Progenitor cell of endocrine pancreas (in vitro differentiated cells): ENCODE data around the gene CYTH1. TPM values are rescaled to one million over a fixed set of nuclear protein-coding genes. Genes with fewer than 3 reads are reported as not detected.

Source experiments
- DNase-seq: peaks from one replicate; pipeline ENCODE4 v3.0.0; 2021; ENCODE audit warnings: low spot score; ENCODE audit not compliant: unreplicated experiment
- H3K27ac Mint-ChIP-seq: 2 replicates; pipeline ENCODE4 v1.8.0; 2021; ENCODE audit warnings: mild to moderate bottlenecking, moderate library complexity, mixed read lengths
- H3K27me3 Mint-ChIP-seq: 2 replicates; pipeline ENCODE4 v1.8.0; 2021; ENCODE audit warnings: mixed read lengths
- H3K36me3 Mint-ChIP-seq: 2 replicates; pipeline ENCODE4 v1.8.0; 2022; ENCODE audit warnings: mixed read lengths; ENCODE audit not compliant: insufficient read depth
- H3K4me1 Mint-ChIP-seq: 2 replicates; pipeline ENCODE4 v1.8.0; 2021; ENCODE audit warnings: low read depth, mixed read lengths
- H3K4me3 Mint-ChIP-seq: 2 replicates; pipeline ENCODE4 v1.8.0; 2021; ENCODE audit warnings: low read depth, mild to moderate bottlenecking, moderate library complexity, mixed read lengths
- H3K9me3 Mint-ChIP-seq: 2 replicates; pipeline ENCODE4 v1.8.0; 2021; ENCODE audit warnings: low read depth, mixed read lengths
- CTCF ChIP-seq: fragments of 200-600 bp; sonication (generic); IDR thresholded peaks from one replicate; pipeline ENCODE4 v1.5.0; 2021; ENCODE audit warnings: antibody characterized with exemption, mild to moderate bottlenecking; ENCODE audit not compliant: unreplicated experiment
- total RNA-seq: library from RNA; stranded (reverse); gene quantifications from 2 replicates; pipeline ENCODE4 v1.2.1, GENCODE V29; 2021

CYTH1 gene
- total RNA-seq, 1 donor from 2014 or later: 33.3 TPM

GRCh38 chr17:78787444-78787843, 5.4 kb upstream of the CYTH1 start:
- Mint-ChIP-seq H3K27ac (peak overlapping the region; percentile 25), H3K4me3 (no peak overlapping the region), H3K9me3 (no peaks in the 10 kb centered on the region), H3K27me3 (no peaks in the 10 kb centered on the region), H3K4me1 (peaks cover 18% of the 10 kb centered on the region), H3K36me3 (peaks cover 5% of the 10 kb centered on the region)
- no peak for TF ChIP-seq CTCF
- DNase-seq: no peak

- H3K9me3 Mint-ChIP-seq: no peaks in the 10 kb centered on the region
- H3K27me3 Mint-ChIP-seq: no peaks in the 10 kb centered on the region
- DNase-seq: no peak
- no peak overlapping the region for H3K27ac Mint-ChIP-seq
- H3K4me1 Mint-ChIP-seq: peaks cover 20% of the 10 kb centered on the region
- peaks cover 2% of the 10 kb centered on the region for H3K36me3 Mint-ChIP-seq
- TF ChIP-seq CTCF: no peak
- no peak overlapping the region for H3K4me3 Mint-ChIP-seq
These were observed 3.6 kb upstream of the CYTH1 start for GRCh38 chr17:78785663-78786057.

GRCh38 chr17:78785011-78785662, 3.1 kb upstream of the CYTH1 start:
- Mint-ChIP-seq H3K27ac (no peak overlapping the region), H3K36me3 (peaks cover 2% of the 10 kb centered on the region), H3K27me3 (no peaks in the 10 kb centered on the region), H3K4me1 (peaks cover 23% of the 10 kb centered on the region), H3K4me3 (no peak overlapping the region), H3K9me3 (no peaks in the 10 kb centered on the region)
- no peak for TF ChIP-seq CTCF
- no peak for DNase-seq

GRCh38 chr17:78784352-78784751, 2.3 kb upstream of the CYTH1 start:
- Mint-ChIP-seq H3K4me3 (no peak overlapping the region), H3K4me1 (peaks cover 25% of the 10 kb centered on the region), H3K9me3 (no peaks in the 10 kb centered on the region), H3K36me3 (peaks cover 2% of the 10 kb centered on the region), H3K27ac (peak overlapping the region; percentile 82), H3K27me3 (no peaks in the 10 kb centered on the region)
- DNase-seq: no peak
- TF ChIP-seq CTCF: no peak

- no peak for DNase-seq
- Mint-ChIP-seq H3K27me3 (no peaks in the 10 kb centered on the region), H3K9me3 (no peaks in the 10 kb centered on the region), H3K4me1 (peaks cover 25% of the 10 kb centered on the region), H3K27ac (peak overlapping the region; percentile 82), H3K4me3 (peak overlapping the region; percentile 70), H3K36me3 (peaks cover 2% of the 10 kb centered on the region)
- TF ChIP-seq CTCF: no peak
These were observed 1.7 kb upstream of the CYTH1 start for GRCh38 chr17:78783711-78784324.
